A673 (cell line): ENCODE data around the gene ABCA13. TPM values are rescaled to one million over a fixed set of nuclear protein-coding genes. Genes with fewer than 3 reads are reported as not detected.

Experiments
- BruUV-seq: library from RNA; stranded (reverse); fragments of 400-500 nt; replicated peaks from 2 replicates; lab custom pipeline; 2021; lab: Mats Ljungman, UMichigan
- CTCF ChIA-PET: fragments of 300-600 bp; sonication (Branson Sonifier 250); formaldehyde crosslinking; loops from one replicate; lab custom pipeline; 2022; ENCODE audit warnings: antibody characterized with exemption; lab: Charles Lee
- POLR2A ChIA-PET: fragments of 300-600 bp; sonication (Branson Sonifier 250); formaldehyde crosslinking; loops from one replicate; lab custom pipeline; 2022; ENCODE audit warnings: antibody characterized with exemption; ENCODE audit not compliant: low non-redundant PET; lab: Charles Lee
- DNase-seq: peaks from one replicate; pipeline ENCODE4 v3.0.0-alpha.2; 2015; ENCODE audit warnings: low spot score
- H3K27ac ChIP-seq: fragments of 200-600 bp; sonication (generic); 2 replicates; pipeline ENCODE4 v1.5.1; 2016; ENCODE audit warnings: mixed run types, low read depth, mild to moderate bottlenecking, mixed read lengths, antibody characterized with exemption, low read length; ENCODE audit not compliant: poor library complexity, severe bottlenecking
- H3K27me3 ChIP-seq: fragments of 200-600 bp; sonication (generic); replicated peaks from 2 replicates; pipeline ENCODE4 v1.6.1; 2017; ENCODE audit warnings: mixed run types, low read depth, mild to moderate bottlenecking, mixed read lengths, antibody characterized with exemption, low read length; ENCODE audit not compliant: insufficient read depth, poor library complexity
- H3K36me3 ChIP-seq: fragments of 200-600 bp; sonication (generic); 2 replicates; pipeline ENCODE4 v1.6.1; 2016; ENCODE audit warnings: mixed run types, mild to moderate bottlenecking, mixed read lengths, antibody characterized with exemption, low read length; ENCODE audit not compliant: insufficient read depth, poor library complexity, severe bottlenecking
- H3K4me1 ChIP-seq: fragments of 200-600 bp; sonication (generic); 2 replicates; pipeline ENCODE4 v1.6.1; 2017; ENCODE audit warnings: mixed run types, mild to moderate bottlenecking, mixed read lengths, antibody characterized with exemption, low read length; ENCODE audit not compliant: insufficient read depth, poor library complexity, severe bottlenecking
- H3K4me3 ChIP-seq: fragments of 200-600 bp; sonication (generic); 2 replicates; pipeline ENCODE4 v1.5.1; 2016; ENCODE audit warnings: low read depth, mixed run types, mild to moderate bottlenecking, mixed read lengths, low read length; ENCODE audit not compliant: poor library complexity, severe bottlenecking
- H3K9me3 ChIP-seq: fragments of 200-600 bp; sonication (generic); 2 replicates; pipeline ENCODE4 v1.6.1; 2016; ENCODE audit warnings: mixed run types, low read depth, mild to moderate bottlenecking, mixed read lengths, antibody characterized with exemption, low read length; ENCODE audit not compliant: poor library complexity, severe bottlenecking
- CTCF ChIP-seq: fragments of 300-800, 200-600 bp; sonication (generic); conservative IDR thresholded peaks from 2 replicates; pipeline ENCODE4 v1.5.1; 2017; ENCODE audit warnings: low read depth, mild to moderate bottlenecking, antibody characterized with exemption, low read length, moderate library complexity, mixed read lengths
- EZH2 ChIP-seq: fragments of 200-600 bp; sonication (generic); IDR thresholded peaks from 2 replicates; pipeline ENCODE4 v1.6.1; 2017; ENCODE audit warnings: borderline replicate concordance, low read depth, mild to moderate bottlenecking, mixed read lengths, antibody characterized with exemption, low read length; ENCODE audit not compliant: poor library complexity, severe bottlenecking
- intact Hi-C: fragments of 100-400 bp; cut with micrococcal nuclease; formaldehyde crosslinking; loops from one replicate; pipeline ENCODE4 v1.10.0; 2022; ENCODE audit not compliant: unreplicated experiment
- total RNA-seq: library from RNA; stranded (reverse); gene quantifications from 2 replicates; pipeline ENCODE4 v1.2.3, GENCODE V29; 2021

Gene ABCA13
- total RNA-seq, 1 experiment from 2014 or later: 15.6 TPM

GRCh38 chr7:48471196-48471595, 299.9 kb downstream of the ABCA13 start:
- peak; percentile 31 for DNase-seq
- no peak overlapping the region for H3K4me3 ChIP-seq
- H3K36me3 ChIP-seq: no peaks in the 10 kb centered on the region
- POLR2A ChIA-PET: interaction anchor here (0.6 kb wide), 1 partner anchor 47 kb away, joined by 3 read pairs; no protein-coding TSS in a partner anchor
- intact Hi-C loops: no loop called here
- CTCF ChIA-PET: no interaction called here
- H3K9me3 ChIP-seq: no peaks in the 10 kb centered on the region
- H3K4me1 ChIP-seq: peaks cover 12% of the 10 kb centered on the region
- H3K27ac ChIP-seq: no peak overlapping the region
- no peaks in the 10 kb centered on the region for H3K27me3 ChIP-seq
- BruUV-seq: no TSS peak
- no peak for TF ChIP-seq EZH2
- no peak for TF ChIP-seq CTCF

GRCh38 chr7:48472640-48473039, 301.4 kb downstream of the ABCA13 start:
- no peak overlapping the region for H3K27ac ChIP-seq
- peaks cover 12% of the 10 kb centered on the region for H3K4me1 ChIP-seq
- no peaks in the 10 kb centered on the region for H3K9me3 ChIP-seq
- TF ChIP-seq CTCF (no peak), EZH2 (no peak)
- BruUV-seq: no TSS peak
- no peak for DNase-seq
- ChIA-PET POLR2A (no interaction called here), CTCF (no interaction called here)
- H3K4me3 ChIP-seq: no peak overlapping the region
- intact Hi-C loops: no loop called here
- no peaks in the 10 kb centered on the region for H3K36me3 ChIP-seq
- no peaks in the 10 kb centered on the region for H3K27me3 ChIP-seq

GRCh38 chr7:48473205-48473865, 302.1 kb downstream of the ABCA13 start:
- DNase-seq: no peak
- no TSS peak for BruUV-seq
- H3K9me3 ChIP-seq: no peaks in the 10 kb centered on the region
- no peaks in the 10 kb centered on the region for H3K27me3 ChIP-seq
- H3K4me3 ChIP-seq: no peak overlapping the region
- H3K27ac ChIP-seq: no peak overlapping the region
- ChIA-PET CTCF (no interaction called here), POLR2A (no interaction called here)
- H3K36me3 ChIP-seq: no peaks in the 10 kb centered on the region
- intact Hi-C loops: no loop called here
- H3K4me1 ChIP-seq: peaks cover 12% of the 10 kb centered on the region
- TF ChIP-seq EZH2 (no peak), CTCF (no peak)
